Astrocyte (in vitro differentiated cells and primary cell): ENCODE results near the gene ASIC4. TPM values are rescaled to one million over a fixed set of nuclear protein-coding genes. Genes with fewer than 3 reads are reported as not detected.

Experiments used
- DNase-seq: peaks from one replicate; pipeline ENCODE4 v3.0.0-alpha.2; 2010; ENCODE audit warnings: low read depth
- FAIRE-seq: peaks from 2 replicates; lab custom pipeline; 2011; peaks lifted over from hg19 to GRCh38; lab: Jason Lieb, UNC
- H2AFZ ChIP-seq: 2 replicates; pipeline ENCODE4 v1.6.0; 2012; ENCODE audit warnings: low read depth, low read length, inconsistent platforms
- H3K27ac ChIP-seq: 2 replicates; pipeline ENCODE4 v1.5.1; 2011; ENCODE audit warnings: low read depth, low read length, inconsistent platforms
- H3K27me3 ChIP-seq: 2 replicates; pipeline ENCODE4 v1.6.0; 2011; ENCODE audit warnings: low read length, inconsistent platforms; ENCODE audit not compliant: insufficient read depth
- H3K36me3 ChIP-seq: 2 replicates; pipeline ENCODE4 v1.5.1; 2011; ENCODE audit warnings: low read length, inconsistent platforms; ENCODE audit not compliant: insufficient read depth
- H3K4me1 ChIP-seq: 2 replicates; pipeline ENCODE4 v1.5.1; 2011; ENCODE audit warnings: low read length, inconsistent platforms; ENCODE audit not compliant: insufficient read depth
- H3K4me2 ChIP-seq: 2 replicates; pipeline ENCODE4 v1.6.0; 2012; ENCODE audit warnings: low read length, inconsistent platforms
- H3K4me3 ChIP-seq: 2 replicates; pipeline ENCODE4 v1.5.1; 2011; ENCODE audit warnings: low read depth, mild to moderate bottlenecking, low read length, inconsistent platforms; ENCODE audit not compliant: insufficient read depth
- H3K79me2 ChIP-seq: 2 replicates; pipeline ENCODE4 v1.6.0; 2012; ENCODE audit warnings: mild to moderate bottlenecking, low read length, inconsistent platforms; ENCODE audit not compliant: insufficient read depth
- H3K9ac ChIP-seq: 2 replicates; pipeline ENCODE4 v1.6.0; 2012; ENCODE audit warnings: mild to moderate bottlenecking, low read length, inconsistent platforms
- H3K9me3 ChIP-seq: 2 replicates; pipeline ENCODE4 v1.5.1; 2012; ENCODE audit warnings: low read depth, mild to moderate bottlenecking, low read length, inconsistent platforms; ENCODE audit not compliant: insufficient read depth
- H4K20me1 ChIP-seq: 2 replicates; pipeline ENCODE4 v1.6.0; 2012; ENCODE audit warnings: low read length, inconsistent platforms; ENCODE audit not compliant: insufficient read depth
- H3K27ac Mint-ChIP-seq: one replicate; pipeline ENCODE4 v1.8.0; 2021; ENCODE audit warnings: mild to moderate bottlenecking, mixed read lengths; ENCODE audit not compliant: unreplicated experiment
- H3K27me3 Mint-ChIP-seq: one replicate; pipeline ENCODE4 v1.8.0; 2021; ENCODE audit warnings: low read depth, mixed read lengths; ENCODE audit not compliant: unreplicated experiment
- H3K36me3 Mint-ChIP-seq: one replicate; pipeline ENCODE4 v1.8.0; 2021; ENCODE audit warnings: low read depth, mixed read lengths; ENCODE audit not compliant: unreplicated experiment
- H3K4me1 Mint-ChIP-seq: one replicate; pipeline ENCODE4 v1.8.0; 2021; ENCODE audit warnings: low read depth, mixed read lengths; ENCODE audit not compliant: unreplicated experiment
- H3K4me3 Mint-ChIP-seq: one replicate; pipeline ENCODE4 v1.8.0; 2021; ENCODE audit warnings: mild to moderate bottlenecking, moderate library complexity, mixed read lengths; ENCODE audit not compliant: unreplicated experiment
- H3K9me3 Mint-ChIP-seq: one replicate; pipeline ENCODE4 v1.8.0; 2021; ENCODE audit warnings: mild to moderate bottlenecking, mixed read lengths; ENCODE audit not compliant: unreplicated experiment
- CTCF ChIP-seq: IDR thresholded peaks from 2 replicates; pipeline ENCODE4 v1.5.1; 2011; ENCODE audit warnings: low read depth, mild to moderate bottlenecking, inconsistent platforms, low read length, moderate library complexity; ENCODE audit not compliant: insufficient read depth
- EZH2 ChIP-seq: IDR thresholded peaks from 2 replicates; pipeline ENCODE4 v1.6.1; 2012; ENCODE audit warnings: mild to moderate bottlenecking, low read length, inconsistent platforms; ENCODE audit not compliant: insufficient read depth
- total RNA-seq: library from RNA; stranded (reverse); gene quantifications from 2 replicates; pipeline ENCODE4 v1.2.1, GENCODE V29; 2021

Gene ASIC4
- total RNA-seq, 1 donor from 2014 or later, result 0.39 TPM

GRCh38 chr2:219466816-219467735, 47.2 kb upstream of the ASIC4 start:
- Histone ChIP-seq H3K9ac (no peak overlapping the region), H3K27me3 (no peaks in the 10 kb centered on the region), H3K36me3 (peaks cover 12% of the 10 kb centered on the region), H3K9me3 (no peaks in the 10 kb centered on the region), H3K27ac (no peak overlapping the region), H3K4me3 (no peak overlapping the region), H3K4me1 (peaks cover 14% of the 10 kb centered on the region), H3K4me2 (no peak overlapping the region), H2AFZ (no peak overlapping the region), H3K79me2 (no peaks in the 10 kb centered on the region), H4K20me1 (no peaks in the 10 kb centered on the region)
- FAIRE-seq (no peak), DNase-seq (no peak)
- no peak for TF ChIP-seq CTCF
- TF ChIP-seq EZH2, result no peak
- H3K27me3 Mint-ChIP-seq, result peaks cover 5% of the 10 kb centered on the region
- H3K36me3 Mint-ChIP-seq, result peaks cover 35% of the 10 kb centered on the region
- H3K9me3 Mint-ChIP-seq, result no peaks in the 10 kb centered on the region
- H3K27ac Mint-ChIP-seq, result no peak overlapping the region
- no peak overlapping the region for H3K4me3 Mint-ChIP-seq
- peaks cover 12% of the 10 kb centered on the region for H3K4me1 Mint-ChIP-seq

- DNase-seq (no peak), FAIRE-seq (no peak)
- peaks cover 29% of the 10 kb centered on the region for H3K36me3 Mint-ChIP-seq
- H4K20me1 ChIP-seq, result no peaks in the 10 kb centered on the region
- peaks cover 5% of the 10 kb centered on the region for H3K27me3 Mint-ChIP-seq
- no peak overlapping the region for H3K4me3 Mint-ChIP-seq
- no peaks in the 10 kb centered on the region for H3K27me3 ChIP-seq
- no peak overlapping the region for H3K4me2 ChIP-seq
- H3K9ac ChIP-seq, result no peak overlapping the region
- no peak overlapping the region for H3K27ac Mint-ChIP-seq
- no peaks in the 10 kb centered on the region for H3K79me2 ChIP-seq
- H3K27ac ChIP-seq, result no peak overlapping the region
- H3K4me1 Mint-ChIP-seq, result peaks cover 12% of the 10 kb centered on the region
- no peak overlapping the region for H3K4me3 ChIP-seq
- H3K36me3 ChIP-seq, result peaks cover 11% of the 10 kb centered on the region
- H3K9me3 ChIP-seq, result no peaks in the 10 kb centered on the region
- peaks cover 14% of the 10 kb centered on the region for H3K4me1 ChIP-seq
- H2AFZ ChIP-seq, result no peak overlapping the region
- no peaks in the 10 kb centered on the region for H3K9me3 Mint-ChIP-seq
- no peak for TF ChIP-seq CTCF
- no peak for TF ChIP-seq EZH2
These were observed 46.6 kb upstream of the ASIC4 start for GRCh38 chr2:219467736-219468075.
